Peyer's patch (tissue), 4 donors: Measurements from ENCODE around the gene CRIM1.

ENCODE experiments used
- POLR2A ChIP-seq, 2 donors: fragments of 450-650 bp; IDR thresholded peaks; one replicate each; pipeline ENCODE4 v1.5.1; 2017; ENCODE audit warnings: antibody characterized with exemption in 2 of 2, mild to moderate bottlenecking in 2 of 2, moderate library complexity in 2 of 2
- TF ChIP-seq, protein P1 (sequence below), 6 experiments: fragments of 450-650 bp in 4 of 6; fragments of 200-600 bp in 2 of 6; sonication (generic) in 1 of 6; IDR thresholded peaks; one replicate each; pipeline ENCODE4 v1.5.1; 2017 to 2019; ENCODE audit warnings: antibody characterized with exemption in 6 of 6, mild to moderate bottlenecking in 3 of 6, moderate library complexity in 1 of 6

DNA sequence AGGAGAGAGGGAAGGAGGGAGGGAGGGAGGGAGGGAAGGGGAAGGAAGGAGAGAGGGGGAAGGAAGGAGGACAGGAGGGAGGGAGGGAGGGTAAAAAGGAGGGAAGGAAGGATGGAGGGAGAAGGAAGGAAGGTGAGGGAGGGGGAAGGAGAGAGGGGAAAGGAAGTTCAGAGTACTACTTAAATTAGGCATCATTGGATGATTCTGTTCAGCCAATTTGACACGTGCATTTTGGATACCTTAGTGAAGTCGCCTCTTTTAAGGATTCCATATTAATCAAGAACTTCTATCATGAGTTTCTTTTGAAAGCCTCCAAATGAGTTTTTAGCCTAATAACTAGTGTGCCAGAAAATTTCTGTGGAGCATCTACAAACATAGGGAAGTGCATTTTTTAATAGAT is 179.5 kb downstream of the CRIM1 start:
- TF ChIP-seq, protein P1, sequence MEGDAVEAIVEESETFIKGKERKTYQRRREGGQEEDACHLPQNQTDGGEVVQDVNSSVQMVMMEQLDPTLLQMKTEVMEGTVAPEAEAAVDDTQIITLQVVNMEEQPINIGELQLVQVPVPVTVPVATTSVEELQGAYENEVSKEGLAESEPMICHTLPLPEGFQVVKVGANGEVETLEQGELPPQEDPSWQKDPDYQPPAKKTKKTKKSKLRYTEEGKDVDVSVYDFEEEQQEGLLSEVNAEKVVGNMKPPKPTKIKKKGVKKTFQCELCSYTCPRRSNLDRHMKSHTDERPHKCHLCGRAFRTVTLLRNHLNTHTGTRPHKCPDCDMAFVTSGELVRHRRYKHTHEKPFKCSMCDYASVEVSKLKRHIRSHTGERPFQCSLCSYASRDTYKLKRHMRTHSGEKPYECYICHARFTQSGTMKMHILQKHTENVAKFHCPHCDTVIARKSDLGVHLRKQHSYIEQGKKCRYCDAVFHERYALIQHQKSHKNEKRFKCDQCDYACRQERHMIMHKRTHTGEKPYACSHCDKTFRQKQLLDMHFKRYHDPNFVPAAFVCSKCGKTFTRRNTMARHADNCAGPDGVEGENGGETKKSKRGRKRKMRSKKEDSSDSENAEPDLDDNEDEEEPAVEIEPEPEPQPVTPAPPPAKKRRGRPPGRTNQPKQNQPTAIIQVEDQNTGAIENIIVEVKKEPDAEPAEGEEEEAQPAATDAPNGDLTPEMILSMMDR (IDR thresholded peaks at IDR 0.05), result no peak
- TF ChIP-seq POLR2A (IDR thresholded peaks at IDR 0.05), result no peak
